H1 (cell line): ENCODE results near the gene STIL. TPM values are rescaled to one million over a fixed set of nuclear protein-coding genes. Genes with fewer than 3 reads are reported as not detected.

Source experiments
- CTCF ChIA-PET: fragments of 300-600 bp; sonication (Branson Sonifier 250); formaldehyde crosslinking; loops from one replicate; lab custom pipeline; 2021; ENCODE audit not compliant: partially characterized antibody; lab: Charles Lee
- POLR2A ChIA-PET: fragments of 300-600 bp; sonication (Branson Sonifier 250); formaldehyde crosslinking; loops from one replicate; lab custom pipeline; 2021; ENCODE audit warnings: inconsistent platforms; ENCODE audit not compliant: partially characterized antibody; lab: Charles Lee
- DNase-seq, 2 experiments: peaks; one replicate each; pipeline versions ENCODE4 v3.0.0 to v3.0.0-alpha.2; 2010 to 2022; ENCODE audit warnings: low spot score in 2 of 2, low read depth in 1 of 2, mixed read lengths in 1 of 2
- FAIRE-seq: peaks from 2 replicates; lab custom pipeline; 2011; peaks lifted over from hg19 to GRCh38; lab: Jason Lieb, UNC
- H2AFZ ChIP-seq: 2 replicates; pipeline ENCODE4 v1.8.1; 2012; ENCODE audit warnings: low read length, inconsistent platforms
- H2AK5ac ChIP-seq: 2 replicates; pipeline ENCODE4 v1.6.1; 2013; ENCODE audit warnings: low read depth, low read length
- H2BK120ac ChIP-seq: replicated peaks from 2 replicates; pipeline ENCODE3; 2013; ENCODE audit warnings: low read depth, low read length, inconsistent platforms
- H2BK12ac ChIP-seq: 2 replicates; pipeline ENCODE4 v1.6.1; 2013; ENCODE audit warnings: low read depth, low read length
- H2BK15ac ChIP-seq: 2 replicates; pipeline ENCODE4 v1.6.1; 2013; ENCODE audit warnings: low read length
- H2BK20ac ChIP-seq: 2 replicates; pipeline ENCODE4 v1.6.1; 2013; ENCODE audit warnings: low read length
- H2BK5ac ChIP-seq: 2 replicates; pipeline ENCODE4 v1.6.1; 2013; ENCODE audit warnings: low read depth, low read length
- H3K14ac ChIP-seq: 2 replicates; pipeline ENCODE4 v1.6.1; 2013; ENCODE audit warnings: inconsistent platforms; ENCODE audit not compliant: insufficient read length
- H3K18ac ChIP-seq: 2 replicates; pipeline ENCODE4 v1.6.1; 2013; ENCODE audit warnings: low read length; ENCODE audit errors: extremely low read depth
- H3K23ac ChIP-seq: 2 replicates; pipeline ENCODE4 v1.6.1; 2013; ENCODE audit warnings: inconsistent platforms; ENCODE audit not compliant: insufficient read length
- H3K23me2 ChIP-seq: 2 replicates; pipeline ENCODE4 v1.6.1; 2013; ENCODE audit warnings: low read depth, low read length
- H3K27ac ChIP-seq: 2 replicates; pipeline ENCODE4 v1.6.1; 2011; ENCODE audit warnings: low read depth, low read length, inconsistent platforms
- H3K27me3 ChIP-seq, 4 experiments: replicated peaks in 1 of 4; 1 replicate in 1 of 4; 2 replicates in 3 of 4; pipeline versions ENCODE4 v1.6.1 to v1.8.1; 2011 to 2013; ENCODE audit warnings: low read length in 3 of 4, mild to moderate bottlenecking in 3 of 4, inconsistent platforms in 2 of 4, mixed read lengths in 2 of 4, moderate library complexity in 1 of 4; ENCODE audit not compliant: control insufficient read depth in 3 of 4, insufficient read depth in 3 of 4; ENCODE audit errors: extremely low read depth in 1 of 4
- H3K36me3 ChIP-seq, 4 experiments: 2 replicates each; pipeline versions ENCODE4 v1.6.1 to v1.8.1; 2011 to 2013; ENCODE audit warnings: mild to moderate bottlenecking in 4 of 4, low read length in 3 of 4, moderate library complexity in 2 of 4, control low read depth in 1 of 4, inconsistent platforms in 1 of 4; ENCODE audit not compliant: insufficient read depth in 4 of 4, control insufficient read depth in 2 of 4
- H3K4ac ChIP-seq: replicated peaks from 2 replicates; pipeline ENCODE3; 2013; ENCODE audit warnings: low read length, low read depth, mixed read lengths, inconsistent platforms; ENCODE audit not compliant: insufficient read length
- H3K4me1 ChIP-seq, 4 experiments: replicated peaks in 1 of 4; 1 replicate in 1 of 4; 2 replicates in 3 of 4; pipeline versions ENCODE4 v1.6.1 to v1.8.1; 2011 to 2013; ENCODE audit warnings: low read length in 3 of 4, inconsistent platforms in 2 of 4, mixed read lengths in 1 of 4; ENCODE audit not compliant: insufficient read depth in 4 of 4, control insufficient read depth in 3 of 4
- H3K4me2 ChIP-seq, 2 experiments: 2 replicates each; pipeline versions ENCODE4 v1.6.1 to v1.8.1; 2011 to 2013; ENCODE audit warnings: low read depth in 2 of 2, low read length in 2 of 2, control low read depth in 1 of 2, inconsistent platforms in 1 of 2, mild to moderate bottlenecking in 1 of 2; ENCODE audit not compliant: insufficient read depth in 1 of 2
- H3K4me3 ChIP-seq, 4 experiments: fragments of 200-600, 300-600 bp in 1 of 4; sonication (generic), shearing (Covaris generic), sonication (Bioruptor Twin) in 1 of 4; 2 replicates each; pipeline versions ENCODE4 v1.5.1 to v1.8.1; 2011 to 2016; ENCODE audit warnings: low read length in 4 of 4, low read depth in 3 of 4, control low read depth in 2 of 4, inconsistent platforms in 2 of 4, mild to moderate bottlenecking in 2 of 4, mixed read lengths in 1 of 4, moderate library complexity in 1 of 4; ENCODE audit not compliant: insufficient read depth in 2 of 4; ENCODE audit errors: extremely low read depth in 1 of 4
- H3K56ac ChIP-seq: replicated peaks from 2 replicates; pipeline ENCODE3; 2013; ENCODE audit warnings: low read depth, mild to moderate bottlenecking, mixed read lengths, low read length, inconsistent platforms; ENCODE audit not compliant: insufficient read length
- H3K79me1 ChIP-seq: 2 replicates; pipeline ENCODE4 v1.6.1; 2013; ENCODE audit warnings: low read depth, low read length, control low read depth
- H3K79me2 ChIP-seq, 2 experiments: 2 replicates each; pipeline versions ENCODE4 v1.6.1 to v1.8.1; 2012 to 2013; ENCODE audit warnings: low read length in 2 of 2, mild to moderate bottlenecking in 2 of 2, inconsistent platforms in 1 of 2; ENCODE audit not compliant: insufficient read depth in 2 of 2, control insufficient read depth in 1 of 2
- H3K9ac ChIP-seq, 4 experiments: replicated peaks in 1 of 4; 1 replicate in 1 of 4; 2 replicates in 3 of 4; pipeline versions ENCODE4 v1.6.1 to v1.8.1; 2011 to 2013; ENCODE audit warnings: low read depth in 3 of 4, low read length in 3 of 4, control low read depth in 2 of 4, mild to moderate bottlenecking in 2 of 4, moderate library complexity in 2 of 4, inconsistent platforms in 1 of 4; ENCODE audit errors: extremely low read depth in 1 of 4
- H3K9me3 ChIP-seq, 2 experiments: 2 replicates each; pipeline versions ENCODE4 v1.6.1 to v1.8.1; 2012 to 2013; ENCODE audit warnings: mild to moderate bottlenecking in 2 of 2, moderate library complexity in 2 of 2, control low read depth in 1 of 2, inconsistent platforms in 1 of 2, low read depth in 1 of 2, low read length in 1 of 2, mixed read lengths in 1 of 2; ENCODE audit not compliant: insufficient read depth in 2 of 2
- H4K20me1 ChIP-seq, 2 experiments: replicated peaks in 1 of 2; 2 replicates each; pipeline versions ENCODE3 to v1.8.1; 2011 to 2013; ENCODE audit warnings: inconsistent platforms in 2 of 2, low read length in 2 of 2, mild to moderate bottlenecking in 1 of 2; ENCODE audit not compliant: insufficient read depth in 2 of 2, control insufficient read depth in 1 of 2
- H4K5ac ChIP-seq: 2 replicates; pipeline ENCODE4 v1.6.1; 2013; ENCODE audit warnings: low read length, low read depth, mixed read lengths, inconsistent platforms; ENCODE audit not compliant: insufficient read length
- H4K8ac ChIP-seq: 2 replicates; pipeline ENCODE4 v1.8.0; 2013; ENCODE audit warnings: mild to moderate bottlenecking, moderate library complexity, low read length, inconsistent platforms; ENCODE audit not compliant: insufficient read depth; ENCODE audit errors: extremely low read depth
- H4K91ac ChIP-seq: replicated peaks from 2 replicates; pipeline ENCODE3; 2013; ENCODE audit warnings: low read length, mixed read lengths, inconsistent platforms; ENCODE audit not compliant: insufficient read length
- ATF3 ChIP-seq: IDR thresholded peaks from 2 replicates; pipeline ENCODE4 v1.6.1; 2011; ENCODE audit warnings: low read depth, mild to moderate bottlenecking, low read length; ENCODE audit not compliant: insufficient read depth
- CHD1 ChIP-seq: IDR thresholded peaks from 2 replicates; pipeline ENCODE4 v1.6.1; 2012; ENCODE audit warnings: low read depth, low read length, improper control_type of control experiment
- EGR1 ChIP-seq: IDR thresholded peaks from 2 replicates; pipeline ENCODE4 v1.6.1; 2011; ENCODE audit warnings: low read depth, low read length, borderline replicate concordance
- KDM4A ChIP-seq: IDR thresholded peaks from one replicate; pipeline ENCODE4 v1.7.1; 2012; ENCODE audit warnings: low read depth, mild to moderate bottlenecking, moderate library complexity, low read length, inconsistent platforms; ENCODE audit not compliant: severe bottlenecking
- MAX ChIP-seq: IDR thresholded peaks from 2 replicates; pipeline ENCODE4 v1.6.1; 2012; ENCODE audit warnings: inconsistent platforms
- POLR2A ChIP-seq, 2 experiments: IDR thresholded peaks; 1 replicate in 1 of 2; 2 replicates in 1 of 2; pipeline ENCODE4 v1.6.1; 2011; ENCODE audit warnings: low read depth in 2 of 2, low read length in 2 of 2, mild to moderate bottlenecking in 2 of 2; ENCODE audit errors: control extremely low read depth in 1 of 2
- TBP ChIP-seq: IDR thresholded peaks from 2 replicates; pipeline ENCODE4 v1.6.1; 2011; ENCODE audit warnings: low read depth, low read length, improper control_type of control experiment
- TCF12 ChIP-seq: IDR thresholded peaks from 2 replicates; pipeline ENCODE4 v1.6.1; 2011; ENCODE audit warnings: low read depth, mild to moderate bottlenecking, low read length
- WGBS, 2 experiments: shearing (Covaris generic) in 1 of 2; methylation state at CpG; one replicate each; pipeline versions ENCODE4 v1.1.6 to v1.1.7; 2013 to 2015; ENCODE audit warnings: low lambda C conversion rate in 2 of 2, mixed read lengths in 2 of 2, inconsistent platforms in 1 of 2, low coverage in 1 of 2, missing lambda C conversion rate in 1 of 2; ENCODE audit not compliant: insufficient replicate concordance in 2 of 2, insufficient coverage in 1 of 2, insufficient read length in 1 of 2; ENCODE audit errors: extremely low coverage in 1 of 2, missing lambda C conversion rate in 1 of 2; 5-methylcytosine and 5-hydroxymethylcytosine counted together
- long read RNA-seq, 2 experiments: library from RNA in 1 of 2; library from capped mRNA in 1 of 2; stranded (forward); transcript quantifications; one replicate each; pipeline ENCODE4 v2.0.0, GENCODE V29; 2021; ENCODE audit warnings: inconsistent platforms in 1 of 2
- polyA minus RNA-seq, 3 experiments: library from RNA; depleted of rRNA, polyadenylated mRNA; stranded (reverse); fragments of >200 nt; gene quantifications; 1 replicate in 2 of 3; 2 replicates in 1 of 3; pipeline ENCODE4 v1.2.3, GENCODE V29; 2011
- polyA plus RNA-seq, 7 experiments: library from polyadenylated mRNA; depleted of rRNA in 3 of 7; stranded (reverse) in 5 of 7; unstranded in 2 of 7; fragments of >200 nt in 5 of 7; fragments of 200-250 nt in 2 of 7; gene quantifications; 1 replicate in 5 of 7; 2 replicates in 1 of 7; 4 replicates in 1 of 7; pipeline versions ENCODE4 v1.2.1 to v1.2.3, GENCODE V29; 2011 to 2013; ENCODE audit warnings: missing spikeins in 2 of 7, mixed read lengths in 2 of 7
- total RNA-seq: library from RNA; stranded (reverse); fragmentation: NEBNext Ultra II Directional; extraction: Animal tissue kit (Norgen Biotek cat#: 25700); gene quantifications from 2 replicates; pipeline ENCODE4 v1.2.1, GENCODE V29; 2021

STIL gene
- total RNA-seq (25.1 and 26.5 TPM in 2 replicates), polyA plus RNA-seq (2011; rRNA removed) (7.7 and 13.6 TPM in 2 replicates), polyA minus RNA-seq (2011; rRNA and poly(A)+ RNA removed) (68.2 and 78.2 TPM in 2 replicates)
- polyA plus RNA-seq (2011; cell fraction: cytosol; rRNA removed), result 13.0 TPM
- polyA plus RNA-seq (2011; cell fraction: nucleus; rRNA removed), result 8.4 TPM
- polyA plus RNA-seq (2012, experiment 1 of 2), result 10.7 to 17.6 TPM (median 13.1 TPM) in 4 replicates
- 0.66 TPM for polyA plus RNA-seq (2012, experiment 2 of 2)
- polyA plus RNA-seq (2013, experiment 1 of 2), result 15.3 TPM
- polyA plus RNA-seq (2013, experiment 2 of 2), result 14.7 TPM
- polyA minus RNA-seq (2011; cell fraction: cytosol; rRNA and poly(A)+ RNA removed), result 19.2 TPM
- 39.3 TPM for polyA minus RNA-seq (2011; cell fraction: nucleus; rRNA and poly(A)+ RNA removed)
- long read RNA-seq, experiment 1, partial matches to known transcripts, result 5 of 12 reads
- long read RNA-seq, experiment 1, other reads (novel, unspliced or antisense), result 7 of 12 reads
- long read RNA-seq, experiment 2, full-length matches to known transcripts, result 1 of 11 reads
- long read RNA-seq, experiment 2, partial matches to known transcripts, result 9 of 11 reads
- long read RNA-seq, experiment 2, other reads (novel, unspliced or antisense), result 1 of 11 reads

GRCh38 chr1:47313915-47314664, at the start of gene STIL:
Gene STIL (minus strand): TSS chr1:47314147. CDS start chr1:47310319, 3,828 bp downstream.
- Histone ChIP-seq H3K4ac (no peak within 1 kb of the TSS), H2AK5ac (no peak within 1 kb of the TSS), H2BK15ac (no peak within 1 kb of the TSS), H3K9ac (peak within 1 kb of the TSS; percentile 73 to 87 (median 82)), H2BK120ac (no peak within 1 kb of the TSS), H3K4me3 (peak within 1 kb of the TSS; percentile 83 to 99 (median 93)), H2BK5ac (peak within 1 kb of the TSS; percentile 60), H4K8ac (no peak within 1 kb of the TSS), H3K14ac (no peak within 1 kb of the TSS), H3K27me3 (no peaks in the 10 kb centered on the region), H3K4me1 (no peaks in the 10 kb centered on the region; a peak in 1 of 7 replicates), H4K91ac (peak within 1 kb of the TSS; percentile 74), H3K79me1 (no peaks in the 10 kb centered on the region; the same call in 1 of the 2 replicates), H2AFZ (peak within 1 kb of the TSS; percentile 74), H2BK20ac (no peak within 1 kb of the TSS), H4K20me1 (no peaks in the 10 kb centered on the region), H3K9me3 (no peaks in the 10 kb centered on the region), H3K27ac (peak within 1 kb of the TSS; percentile 67), H3K56ac (peak within 1 kb of the TSS; percentile 71), H2BK12ac (no peak within 1 kb of the TSS), H3K23ac (no peak within 1 kb of the TSS), H3K18ac (no peak within 1 kb of the TSS), H3K4me2 (peak within 1 kb of the TSS; percentile 68 to 74), H4K5ac (peak within 1 kb of the TSS; percentile 80), H3K79me2 (peaks cover 0 to 44% of the 10 kb centered on the region in 2 experiments; a peak in 2 of 4 replicates), H3K36me3 (peaks cover 0 to 23% (median 2%) of the 10 kb centered on the region in 4 experiments; a peak in 3 of 8 replicates), H3K23me2 (0 out of 2 replicates have a peak, but pooled peaks cover 2% of the 10 kb centered on the region)
- ChIA-PET CTCF (interaction anchor here (0.6 to 1.5 kb wide), 5 partner anchors 18 to 141 kb away, joined by 3 to 5 read pairs (median 3); partner anchors contain the start of gene FOXE3), POLR2A (interaction anchor here (1.0 to 1.9 kb wide), 10 partner anchors 9 to 135 kb away, joined by 3 to 18 read pairs (median 3); partner anchors contain the start of gene CMPK1)
- FAIRE-seq (peak; percentile 75), DNase-seq (peak; percentile 97 to 99)
- 2% methylated on average over 54 of the region's 54 CpGs; no CpG with 5 or more reads in 1 of the 2 experiments for WGBS, 2 experiments
- TF ChIP-seq TCF12 (no peak), TBP (peak; percentile 88), EGR1 (no peak), POLR2A (IDR thresholded peaks at IDR 0.05; ENCODE audit: control extremely low read depth in 1 of 2, low read depth in 2 of 2, low read length in 2 of 2) (peak; percentile 52 to 93), MAX (no peak), KDM4A (peak; percentile 36), ATF3 (no peak), CHD1 (peak; percentile 24; the same call in 1 of the 2 replicates)
